Measurements from ENCODE around the gene BEST4. TPM values are rescaled to one million over a fixed set of nuclear protein-coding genes. Genes with fewer than 3 reads are reported as not detected.

Gene BEST4
- total and polyA plus RNA-seq, 2 of the 8 experiments (the other 6 are each of a cell fraction or from before 2014, with no cell fraction given), result 0.76 to 1.4 TPM

DNA sequence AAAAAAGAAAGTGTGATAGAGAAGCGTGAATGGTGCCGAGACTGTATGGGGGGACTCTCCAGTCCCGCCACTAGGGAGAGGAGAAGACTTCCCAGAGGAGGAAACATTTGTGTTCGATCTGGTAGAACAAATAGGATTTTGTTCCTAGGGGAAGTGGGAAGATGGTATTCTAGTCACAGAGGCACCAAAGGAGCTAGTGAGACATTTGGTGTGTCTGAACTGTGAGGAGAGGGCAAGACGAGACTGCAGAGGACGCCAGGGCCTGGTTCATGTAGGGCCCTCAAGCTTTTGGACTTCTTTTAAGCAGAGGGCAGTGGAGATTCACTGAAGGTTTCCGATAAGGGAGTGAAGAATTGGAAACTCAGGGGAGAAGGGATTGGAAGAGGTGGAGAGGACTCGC lies 23.3 kb upstream of the BEST4 start:
- no peaks in the 10 kb centered on the region for H4K20me1 ChIP-seq (replicated peaks in 1 of 2; ENCODE audit: control insufficient read depth in 1 of 2, insufficient read depth in 2 of 2, low read length in 2 of 2)
- H3K23ac ChIP-seq (ENCODE audit: insufficient read length), result no peak overlapping the region
- ChIA-PET CTCF (ENCODE audit: partially characterized antibody) (interaction anchor here (1.3 to 6.0 kb wide), 4 partner anchors 12 to 24 kb away, joined by 6 to 51 read pairs (median 19); partner anchors contain the start of genes BEST4 and PLK3), POLR2A (ENCODE audit: partially characterized antibody) (interaction anchor here (1.2 to 19.2 kb wide), 5 partner anchors 9 to 81 kb away, joined by 3 to 547 read pairs (median 45); partner anchors contain the start of genes PLK3, RNU5D-1 and RPS8)
- no peak overlapping the region for H3K14ac ChIP-seq (ENCODE audit: insufficient read length)
- H2AK5ac ChIP-seq (ENCODE audit: low read depth, low read length), result no peak overlapping the region
- H3K9me3 ChIP-seq (ENCODE audit: insufficient read depth in 2 of 2, low read depth in 1 of 2, low read length in 1 of 2), result no peaks in the 10 kb centered on the region
- H4K8ac ChIP-seq (ENCODE audit: extremely low read depth, insufficient read depth, low read length), result no peak overlapping the region
- no peak overlapping the region for H3K18ac ChIP-seq (ENCODE audit: extremely low read depth, low read length)
- H3K4me1 ChIP-seq (replicated peaks in 1 of 4; ENCODE audit: control insufficient read depth in 3 of 4, insufficient read depth in 4 of 4, low read length in 3 of 4), result peaks cover 10 to 42% (median 34%) of the 10 kb centered on the region in 4 experiments
- peak overlapping the region; percentile 75; the same call in 1 of the 2 replicates for H2BK12ac ChIP-seq (ENCODE audit: low read depth, low read length)
- H3K36me3 ChIP-seq (ENCODE audit: control insufficient read depth in 2 of 4, insufficient read depth in 4 of 4, low read length in 3 of 4), result peaks cover 0 to 2% (median 0%) of the 10 kb centered on the region in 4 experiments; a peak in 2 of 8 replicates
- peaks cover 0 to 8% (median 1%) of the 10 kb centered on the region in 4 experiments; a peak in 4 of 7 replicates for H3K27me3 ChIP-seq (replicated peaks in 1 of 4; ENCODE audit: control insufficient read depth in 3 of 4, extremely low read depth in 1 of 4, insufficient read depth in 3 of 4, low read length in 3 of 4)
- 85% methylated on average over 7 of the region's 8 CpGs; no CpG with 5 or more reads in 1 of the 2 experiments for WGBS, 2 experiments (ENCODE audit: extremely low coverage in 1 of 2, insufficient coverage in 1 of 2, insufficient read length in 1 of 2, insufficient replicate concordance in 2 of 2, low coverage in 1 of 2, low lambda C conversion rate in 2 of 2, missing lambda C conversion rate in 1 of 2)
- H2AFZ ChIP-seq (ENCODE audit: low read length), result no peak overlapping the region
- H4K5ac ChIP-seq (ENCODE audit: insufficient read length, low read depth, low read length), result no peak overlapping the region
- H3K4me2 ChIP-seq (ENCODE audit: insufficient read depth in 1 of 2, low read depth in 2 of 2, low read length in 2 of 2), result no peak overlapping the region
- peaks cover 6% of the 10 kb centered on the region; the same call in 1 of the 2 replicates for H3K23me2 ChIP-seq (ENCODE audit: low read depth, low read length)
- H2BK15ac ChIP-seq (ENCODE audit: low read length), result no peak overlapping the region; the same call in 1 of the 2 replicates
- TF ChIP-seq, protein P1, sequence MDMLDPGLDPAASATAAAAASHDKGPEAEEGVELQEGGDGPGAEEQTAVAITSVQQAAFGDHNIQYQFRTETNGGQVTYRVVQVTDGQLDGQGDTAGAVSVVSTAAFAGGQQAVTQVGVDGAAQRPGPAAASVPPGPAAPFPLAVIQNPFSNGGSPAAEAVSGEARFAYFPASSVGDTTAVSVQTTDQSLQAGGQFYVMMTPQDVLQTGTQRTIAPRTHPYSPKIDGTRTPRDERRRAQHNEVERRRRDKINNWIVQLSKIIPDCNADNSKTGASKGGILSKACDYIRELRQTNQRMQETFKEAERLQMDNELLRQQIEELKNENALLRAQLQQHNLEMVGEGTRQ (IDR thresholded peaks at IDR 0.05; ENCODE audit: low read length), result no peak
- TF ChIP-seq RFX5 (IDR thresholded peaks at IDR 0.05; ENCODE audit: borderline replicate concordance, low read depth, low read length) (no peak), POLR2AphosphoS5 (IDR thresholded peaks at IDR 0.05; ENCODE audit: low read depth, low read length) (no peak), SAP30 (IDR thresholded peaks at IDR 0.05; ENCODE audit: insufficient read depth, insufficient replicate concordance, low read length) (no peak), RNF2 (IDR thresholded peaks at IDR 0.05; ENCODE audit: borderline replicate concordance, low read depth, low read length, missing control alignments, poor library complexity, severe bottlenecking) (no peak), SIX5 (IDR thresholded peaks at IDR 0.05; ENCODE audit: low read depth, low read length) (no peak), MAFK (IDR thresholded peaks at IDR 0.05; ENCODE audit: low read depth, low read length) (no peak), RBBP5 (IDR thresholded peaks at IDR 0.05; ENCODE audit: borderline replicate concordance, low read depth, low read length) (no peak)
- TF ChIP-seq, protein P2, sequence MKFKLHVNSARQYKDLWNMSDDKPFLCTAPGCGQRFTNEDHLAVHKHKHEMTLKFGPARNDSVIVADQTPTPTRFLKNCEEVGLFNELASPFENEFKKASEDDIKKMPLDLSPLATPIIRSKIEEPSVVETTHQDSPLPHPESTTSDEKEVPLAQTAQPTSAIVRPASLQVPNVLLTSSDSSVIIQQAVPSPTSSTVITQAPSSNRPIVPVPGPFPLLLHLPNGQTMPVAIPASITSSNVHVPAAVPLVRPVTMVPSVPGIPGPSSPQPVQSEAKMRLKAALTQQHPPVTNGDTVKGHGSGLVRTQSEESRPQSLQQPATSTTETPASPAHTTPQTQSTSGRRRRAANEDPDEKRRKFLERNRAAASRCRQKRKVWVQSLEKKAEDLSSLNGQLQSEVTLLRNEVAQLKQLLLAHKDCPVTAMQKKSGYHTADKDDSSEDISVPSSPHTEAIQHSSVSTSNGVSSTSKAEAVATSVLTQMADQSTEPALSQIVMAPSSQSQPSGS (IDR thresholded peaks at IDR 0.05; ENCODE audit: low read length), result no peak
- DNase-seq (ENCODE audit: low read depth in 1 of 2, low spot score in 2 of 2) (no peak), FAIRE-seq (no peak)
- no peak overlapping the region for H2BK120ac ChIP-seq (replicated peaks; ENCODE audit: low read depth, low read length)
- no peak overlapping the region for H3K9ac ChIP-seq (replicated peaks in 1 of 4; ENCODE audit: extremely low read depth in 1 of 4, low read depth in 3 of 4, low read length in 3 of 4)
- no peak overlapping the region for H3K4me3 ChIP-seq (ENCODE audit: extremely low read depth in 1 of 4, insufficient read depth in 2 of 4, low read depth in 3 of 4, low read length in 4 of 4)
- H3K79me2 ChIP-seq (ENCODE audit: control insufficient read depth in 1 of 2, insufficient read depth in 2 of 2, low read length in 2 of 2), result no peaks in the 10 kb centered on the region
- no peaks in the 10 kb centered on the region for H3K79me1 ChIP-seq (ENCODE audit: low read depth, low read length)
- H4K91ac ChIP-seq (replicated peaks; ENCODE audit: insufficient read length, low read length), result no peak overlapping the region
- no peak overlapping the region for H3K4ac ChIP-seq (replicated peaks; ENCODE audit: insufficient read length, low read depth, low read length)
- no peak overlapping the region for H2BK20ac ChIP-seq (ENCODE audit: low read length)
- H3K27ac ChIP-seq (ENCODE audit: low read depth, low read length), result no peak overlapping the region
- no peak overlapping the region for H2BK5ac ChIP-seq (ENCODE audit: low read depth, low read length)
- no peak overlapping the region for H3K56ac ChIP-seq (replicated peaks; ENCODE audit: insufficient read length, low read depth, low read length)
